ENCODE data around the gene MAPKAP1.

MAPKAP1 gene

DNA sequence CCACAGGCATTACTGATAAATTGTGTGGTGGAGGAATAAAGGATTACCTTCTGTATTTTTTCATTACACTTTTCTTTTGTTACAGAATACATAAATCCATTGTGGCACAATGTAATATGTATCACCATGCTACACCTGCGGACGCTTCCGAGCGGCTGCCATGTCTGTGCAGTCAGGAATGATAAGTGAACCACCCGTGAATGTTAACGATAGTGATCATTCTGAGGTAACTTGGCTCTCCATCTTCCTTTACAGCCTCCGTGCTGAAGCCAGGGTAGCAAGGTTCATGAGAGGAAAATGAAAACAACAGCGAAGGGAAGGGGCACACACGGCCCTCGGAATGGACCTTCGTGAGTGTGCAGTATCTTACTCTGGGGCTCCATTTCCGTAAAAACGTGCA lies 161.2 kb downstream of the MAPKAP1 start:
- no peaks in the 10 kb centered on the region for H3K27me3 ChIP-seq (ENCODE audit: insufficient read depth, poor library complexity, severe bottlenecking)
- no peak overlapping the region for H3K27ac ChIP-seq (replicated peaks)
- TF ChIP-seq GABPA (IDR thresholded peaks at IDR 0.05; ENCODE audit: low read depth) (no peak), CTCF (IDR thresholded peaks at IDR 0.05; ENCODE audit: insufficient read depth, low read length) (no peak), SPI1 (IDR thresholded peaks at IDR 0.05; ENCODE audit: borderline replicate concordance, low read depth) (no peak), POLR2AphosphoS5 (IDR thresholded peaks at IDR 0.05; ENCODE audit: low read depth) (no peak), REST (IDR thresholded peaks at IDR 0.05; ENCODE audit: insufficient replicate concordance, low read depth) (no peak)
- DNase-seq (ENCODE audit: low read depth in 1 of 2, low spot score in 1 of 2) = no peak
- no peak overlapping the region for H3K4me3 ChIP-seq (replicated peaks; ENCODE audit: insufficient read depth, low read length)

- no peak for DNase-seq (ENCODE audit: low read depth in 1 of 2, low spot score in 1 of 2)
- no peak for TF ChIP-seq CTCF (IDR thresholded peaks at IDR 0.05; ENCODE audit: insufficient read depth, low read length)
- TF ChIP-seq REST (IDR thresholded peaks at IDR 0.05; ENCODE audit: insufficient replicate concordance, low read depth) = no peak
- TF ChIP-seq GABPA (IDR thresholded peaks at IDR 0.05; ENCODE audit: low read depth) = no peak
- no peak for TF ChIP-seq POLR2AphosphoS5 (IDR thresholded peaks at IDR 0.05; ENCODE audit: low read depth)
- TF ChIP-seq SPI1 (IDR thresholded peaks at IDR 0.05; ENCODE audit: borderline replicate concordance, low read depth) = no peak
- no peak overlapping the region for H3K27ac ChIP-seq (replicated peaks)
These were observed 161.9 kb downstream of the MAPKAP1 start for GRCh38 chr9:125544988-125545651.

DNA sequence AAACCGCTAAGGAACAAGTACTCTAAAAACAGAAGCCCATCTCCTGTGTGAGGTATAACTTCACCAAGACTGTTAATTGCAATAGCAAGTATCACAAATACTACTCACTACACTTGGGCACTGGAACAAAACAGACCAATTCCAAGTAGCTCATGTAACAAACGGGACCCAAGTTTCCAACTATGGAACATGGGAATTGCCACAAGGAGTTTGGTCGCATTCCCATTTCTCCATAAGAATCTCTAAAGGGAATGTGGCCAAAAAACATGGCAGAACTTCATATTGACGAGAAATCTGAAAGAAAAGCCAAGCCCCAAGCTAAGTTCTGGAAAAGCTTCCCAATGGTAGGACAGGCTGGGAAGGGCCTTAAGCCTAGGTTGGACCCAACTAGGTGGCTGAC lies 162.5 kb downstream of the MAPKAP1 start:
- TF ChIP-seq GABPA (IDR thresholded peaks at IDR 0.05; ENCODE audit: low read depth) = no peak
- TF ChIP-seq POLR2AphosphoS5 (IDR thresholded peaks at IDR 0.05; ENCODE audit: low read depth) = no peak
- no peak for TF ChIP-seq REST (IDR thresholded peaks at IDR 0.05; ENCODE audit: insufficient replicate concordance, low read depth)
- TF ChIP-seq CTCF (IDR thresholded peaks at IDR 0.05; ENCODE audit: insufficient read depth, low read length) = no peak
- no peak for TF ChIP-seq SPI1 (IDR thresholded peaks at IDR 0.05; ENCODE audit: borderline replicate concordance, low read depth)
- Histone ChIP-seq H3K27ac (replicated peaks) (no peak overlapping the region), H3K4me3 (replicated peaks; ENCODE audit: insufficient read depth, low read length) (no peak overlapping the region), H3K27me3 (ENCODE audit: insufficient read depth, poor library complexity, severe bottlenecking) (no peaks in the 10 kb centered on the region)
- no peak for DNase-seq (ENCODE audit: low read depth in 1 of 2, low spot score in 1 of 2)

More at GRCh38 chr9:125544988-125545651, 161.9 kb downstream of the MAPKAP1 start:
- H3K4me3 ChIP-seq (replicated peaks; ENCODE audit: insufficient read depth, low read length) = no peak overlapping the region
- no peaks in the 10 kb centered on the region for H3K27me3 ChIP-seq (ENCODE audit: insufficient read depth, poor library complexity, severe bottlenecking)

All from HL-60 (cell line).